Measurements from ENCODE around the gene CEBPZOS. TPM values are rescaled to one million over a fixed set of nuclear protein-coding genes. Genes with fewer than 3 reads are reported as not detected.
"Not testable (repeated sequence)": the region's sequence is repeated elsewhere in the genome, so short reads cannot be mapped to it uniquely, and the experiment has no call there.

CEBPZOS gene
- total RNA-seq, 1 donor from 2014 or later = not detected

DNA sequence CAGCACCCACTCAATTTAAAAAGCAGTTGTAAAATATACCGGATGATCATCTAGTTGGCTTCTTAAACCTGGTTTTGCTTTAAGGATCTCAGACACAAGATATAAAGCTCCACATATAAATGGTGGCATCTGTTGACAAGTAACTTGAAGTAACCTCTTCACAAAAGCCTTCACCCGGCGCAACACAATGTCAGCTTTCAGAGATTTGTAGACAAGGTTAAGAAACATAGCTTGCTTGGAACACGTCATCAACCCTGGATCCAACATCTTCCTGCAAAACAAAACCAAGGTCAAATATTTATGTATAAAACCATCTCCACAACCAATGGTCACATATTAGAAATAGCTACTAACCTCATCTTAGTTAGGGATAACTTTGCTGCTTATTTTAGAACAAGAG lies 26.8 kb downstream of the CEBPZOS start:
- TF ChIP-seq, protein P1, sequence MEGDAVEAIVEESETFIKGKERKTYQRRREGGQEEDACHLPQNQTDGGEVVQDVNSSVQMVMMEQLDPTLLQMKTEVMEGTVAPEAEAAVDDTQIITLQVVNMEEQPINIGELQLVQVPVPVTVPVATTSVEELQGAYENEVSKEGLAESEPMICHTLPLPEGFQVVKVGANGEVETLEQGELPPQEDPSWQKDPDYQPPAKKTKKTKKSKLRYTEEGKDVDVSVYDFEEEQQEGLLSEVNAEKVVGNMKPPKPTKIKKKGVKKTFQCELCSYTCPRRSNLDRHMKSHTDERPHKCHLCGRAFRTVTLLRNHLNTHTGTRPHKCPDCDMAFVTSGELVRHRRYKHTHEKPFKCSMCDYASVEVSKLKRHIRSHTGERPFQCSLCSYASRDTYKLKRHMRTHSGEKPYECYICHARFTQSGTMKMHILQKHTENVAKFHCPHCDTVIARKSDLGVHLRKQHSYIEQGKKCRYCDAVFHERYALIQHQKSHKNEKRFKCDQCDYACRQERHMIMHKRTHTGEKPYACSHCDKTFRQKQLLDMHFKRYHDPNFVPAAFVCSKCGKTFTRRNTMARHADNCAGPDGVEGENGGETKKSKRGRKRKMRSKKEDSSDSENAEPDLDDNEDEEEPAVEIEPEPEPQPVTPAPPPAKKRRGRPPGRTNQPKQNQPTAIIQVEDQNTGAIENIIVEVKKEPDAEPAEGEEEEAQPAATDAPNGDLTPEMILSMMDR (IDR thresholded peaks at IDR 0.05; ENCODE audit: unreplicated experiment) = no peak
- Mint-ChIP-seq H3K36me3 (peaks cover 30% of the 10 kb centered on the region), H3K4me3 (no peak overlapping the region), H3K27me3 (ENCODE audit: low read depth) (no peaks in the 10 kb centered on the region), H3K9me3 (no peaks in the 10 kb centered on the region), H3K4me1 (peaks cover 21% of the 10 kb centered on the region), H3K27ac (no peak overlapping the region)
- no peak for DNase-seq (ENCODE audit: low spot score in 2 of 2, unreplicated experiment in 2 of 2)

DNA sequence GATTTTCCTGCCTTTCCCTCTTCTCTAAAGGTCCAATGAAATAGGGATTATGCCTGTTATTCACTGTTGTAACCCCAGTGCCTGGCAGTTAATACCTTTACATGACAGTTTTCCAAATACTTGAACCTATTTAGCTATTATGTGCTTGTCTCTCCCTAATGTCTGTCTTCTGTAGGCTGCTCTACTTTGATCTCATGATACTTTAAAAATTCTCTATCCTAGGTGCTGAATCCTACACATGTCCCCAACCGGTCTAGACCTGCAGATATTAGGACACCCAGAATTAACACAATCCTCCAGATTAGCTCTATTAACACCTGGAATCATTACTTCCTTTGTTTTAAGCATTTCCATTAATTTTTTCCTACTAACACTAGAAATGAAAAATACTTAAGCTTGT lies 27.8 kb downstream of the CEBPZOS start:
- TF ChIP-seq, protein P1 (IDR thresholded peaks at IDR 0.05; ENCODE audit: unreplicated experiment) = no peak
- Mint-ChIP-seq H3K27ac (no peak overlapping the region), H3K4me3 (no peak overlapping the region), H3K27me3 (ENCODE audit: low read depth) (no peaks in the 10 kb centered on the region), H3K36me3 (peaks cover 24% of the 10 kb centered on the region), H3K4me1 (peaks cover 18% of the 10 kb centered on the region), H3K9me3 (no peaks in the 10 kb centered on the region)
- DNase-seq (ENCODE audit: low spot score in 2 of 2, unreplicated experiment in 2 of 2) = no peak

DNA sequence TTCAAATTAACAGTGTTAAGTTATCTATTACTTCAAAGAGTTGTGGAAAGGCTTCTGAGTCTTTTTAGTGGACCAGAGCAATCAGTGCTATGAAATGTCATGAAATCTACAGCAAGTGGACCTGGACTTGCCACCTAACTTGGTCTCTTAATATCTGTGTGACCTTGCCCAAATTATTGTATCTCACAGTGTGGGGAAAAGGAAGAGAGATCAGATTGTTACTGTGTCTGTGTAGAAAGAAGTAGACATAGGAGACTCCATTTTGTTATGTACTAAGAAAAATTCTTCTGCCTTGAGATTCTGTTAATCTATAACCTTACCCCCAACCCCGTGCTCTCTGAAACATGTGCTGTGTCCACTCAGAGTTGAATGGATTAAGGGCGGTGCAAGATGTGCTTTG lies 28.8 kb downstream of the CEBPZOS start:
- not testable (repeated sequence) for H3K27ac Mint-ChIP-seq; H3K27me3 Mint-ChIP-seq (ENCODE audit: low read depth); H3K9me3 Mint-ChIP-seq; H3K4me3 Mint-ChIP-seq; DNase-seq (ENCODE audit: low spot score in 2 of 2, unreplicated experiment in 2 of 2)
- Mint-ChIP-seq H3K36me3 (peaks cover 24% of the 10 kb centered on the region), H3K4me1 (peaks cover 17% of the 10 kb centered on the region)

DNA sequence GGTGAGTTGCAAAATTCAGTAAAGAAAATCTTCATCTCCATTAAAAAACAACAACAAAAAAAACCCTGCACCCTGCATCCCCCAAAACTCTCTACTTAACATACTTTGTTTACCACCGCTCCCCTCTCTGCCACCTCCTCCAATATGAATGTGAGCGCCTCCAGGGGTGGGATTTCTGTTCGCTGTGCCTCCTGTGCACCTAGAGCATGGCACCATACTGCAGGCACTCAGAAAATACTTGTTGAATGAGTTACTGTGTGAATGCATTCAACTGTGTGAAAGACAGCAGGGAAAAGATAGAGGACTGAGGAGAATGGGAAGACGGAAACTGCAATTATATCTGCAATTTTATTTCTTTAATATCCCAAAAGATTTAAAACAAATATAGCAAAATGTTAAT lies 30.6 kb downstream of the CEBPZOS start:
- no peak for DNase-seq (ENCODE audit: low spot score in 2 of 2, unreplicated experiment in 2 of 2)
- H3K9me3 Mint-ChIP-seq = no peaks in the 10 kb centered on the region
- H3K27ac Mint-ChIP-seq = no peak overlapping the region
- TF ChIP-seq, protein P1 (IDR thresholded peaks at IDR 0.05; ENCODE audit: unreplicated experiment) = no peak
- H3K36me3 Mint-ChIP-seq = peaks cover 19% of the 10 kb centered on the region
- no peak overlapping the region for H3K4me3 Mint-ChIP-seq
- peaks cover 17% of the 10 kb centered on the region for H3K4me1 Mint-ChIP-seq
- H3K27me3 Mint-ChIP-seq (ENCODE audit: low read depth) = no peaks in the 10 kb centered on the region

DNA sequence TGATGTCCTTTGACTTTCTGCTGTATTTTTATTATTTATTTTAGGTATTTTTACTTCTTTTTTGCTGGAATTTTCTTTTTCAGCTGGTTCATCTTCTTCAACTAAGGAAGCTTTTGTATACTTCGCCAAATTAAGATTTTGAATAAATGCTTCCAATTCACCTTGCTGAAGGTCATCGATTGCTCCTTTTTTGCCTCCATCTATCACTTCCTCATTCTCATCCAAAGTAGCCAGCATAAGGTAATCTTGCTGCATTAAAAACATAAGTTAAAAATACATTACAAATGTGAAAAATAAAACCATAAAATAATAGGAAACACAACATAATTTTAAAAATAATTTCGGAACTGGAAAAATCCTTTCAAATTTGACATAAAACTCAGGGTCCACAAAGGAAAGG lies 32.5 kb downstream of the CEBPZOS start:
- H3K4me3 Mint-ChIP-seq = no peak overlapping the region
- no peak overlapping the region for H3K27ac Mint-ChIP-seq
- no peaks in the 10 kb centered on the region for H3K9me3 Mint-ChIP-seq
- TF ChIP-seq, protein P1 (IDR thresholded peaks at IDR 0.05; ENCODE audit: unreplicated experiment) = no peak
- H3K4me1 Mint-ChIP-seq = peaks cover 17% of the 10 kb centered on the region
- DNase-seq (ENCODE audit: low spot score in 2 of 2, unreplicated experiment in 2 of 2) = no peak
- H3K27me3 Mint-ChIP-seq (ENCODE audit: low read depth) = no peaks in the 10 kb centered on the region
- peaks cover 13% of the 10 kb centered on the region for H3K36me3 Mint-ChIP-seq

DNA sequence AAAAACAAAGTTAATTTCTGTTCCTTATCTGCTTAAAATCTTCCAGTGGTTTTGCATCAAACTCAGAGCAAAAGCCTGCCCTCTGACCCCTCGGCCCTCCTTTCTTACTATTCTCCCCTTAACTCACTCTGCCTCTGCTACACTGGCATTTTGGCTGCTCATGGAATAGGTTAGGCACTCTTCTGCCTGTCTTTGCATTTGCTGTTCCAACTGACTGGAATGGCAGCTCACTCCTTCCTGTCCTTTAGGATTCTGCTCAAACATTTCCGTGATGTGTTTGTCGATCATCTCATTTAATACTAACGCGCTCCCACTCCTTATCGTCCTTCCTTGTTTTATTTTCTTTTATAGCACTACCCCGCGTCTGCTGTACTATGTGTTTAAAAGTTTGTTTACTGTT lies 34.3 kb downstream of the CEBPZOS start:
- peaks cover 12% of the 10 kb centered on the region for H3K4me1 Mint-ChIP-seq
- no peak for DNase-seq (ENCODE audit: low spot score in 2 of 2, unreplicated experiment in 2 of 2)
- H3K4me3 Mint-ChIP-seq = no peak overlapping the region
- H3K27ac Mint-ChIP-seq = no peak overlapping the region
- no peaks in the 10 kb centered on the region for H3K27me3 Mint-ChIP-seq (ENCODE audit: low read depth)
- TF ChIP-seq, protein P1 (IDR thresholded peaks at IDR 0.05; ENCODE audit: unreplicated experiment) = no peak
- no peaks in the 10 kb centered on the region for H3K9me3 Mint-ChIP-seq
- peaks cover 19% of the 10 kb centered on the region for H3K36me3 Mint-ChIP-seq
